GM23338 (cell line): ENCODE measurements around the gene MUC6. TPM values are rescaled to one million over a fixed set of nuclear protein-coding genes. Genes with fewer than 3 reads are reported as not detected.

Experiments used
- ATAC-seq: fragments of 200-7000 bp; cut with Tn5 transposase; 3 replicates; pipeline ENCODE4 v1.9.1; 2020
- DNase-seq: peaks from one replicate; pipeline ENCODE4 v3.0.0-alpha.2; 2015; ENCODE audit warnings: low spot score
- H2AFZ ChIP-seq: fragments of 200-600 bp; sonication (generic); 2 replicates; pipeline ENCODE4 v1.8.0; 2016; ENCODE audit warnings: antibody characterized with exemption, mild to moderate bottlenecking, moderate library complexity
- H3F3A ChIP-seq: fragments of 200-600 bp; sonication (generic); replicated peaks from 2 replicates; pipeline ENCODE4 v1.8.0; 2017; ENCODE audit warnings: antibody characterized with exemption, mixed run types, low read depth
- H3K27ac ChIP-seq: fragments of 200-600 bp; sonication (generic); 2 replicates; pipeline ENCODE4 v1.6.1; 2016; ENCODE audit warnings: low read depth
- H3K27me3 ChIP-seq: fragments of 200-600 bp; sonication (generic); 2 replicates; pipeline ENCODE4 v1.8.0; 2016; ENCODE audit warnings: mild to moderate bottlenecking, mixed run types, moderate library complexity; ENCODE audit not compliant: insufficient read depth
- H3K36me3 ChIP-seq: fragments of 200-600 bp; sonication (generic); 2 replicates; pipeline ENCODE4 v1.8.0; 2016; ENCODE audit warnings: mild to moderate bottlenecking; ENCODE audit not compliant: insufficient read depth
- H3K4me1 ChIP-seq: fragments of 200-600 bp; sonication (generic); 2 replicates; pipeline ENCODE4 v1.8.0; 2016; ENCODE audit warnings: mild to moderate bottlenecking, moderate library complexity; ENCODE audit not compliant: insufficient read depth
- H3K4me2 ChIP-seq: fragments of 200-600 bp; sonication (generic); 2 replicates; pipeline ENCODE4 v1.7.1; 2017; ENCODE audit warnings: mixed run types
- H3K4me3 ChIP-seq: fragments of 200-600 bp; sonication (generic); 2 replicates; pipeline ENCODE4 v1.6.1; 2016; ENCODE audit warnings: mixed run types
- H3K79me2 ChIP-seq: fragments of 200-600 bp; sonication (generic); replicated peaks from 2 replicates; pipeline ENCODE4 v1.8.0; 2017; ENCODE audit warnings: mild to moderate bottlenecking; ENCODE audit not compliant: insufficient read depth
- H3K9me2 ChIP-seq: fragments of 200-600 bp; sonication (generic); 2 replicates; pipeline ENCODE4 v1.8.0; 2017; ENCODE audit not compliant: insufficient read depth
- H4K20me1 ChIP-seq: fragments of 200-600 bp; sonication (generic); replicated peaks from 2 replicates; pipeline ENCODE4 v1.8.0; 2017; ENCODE audit warnings: mild to moderate bottlenecking; ENCODE audit not compliant: insufficient read depth
- H3K27ac Mint-ChIP-seq: 2 replicates; pipeline ENCODE4 v1.8.0; 2020; ENCODE audit warnings: inconsistent platforms, mild to moderate bottlenecking, moderate library complexity, mixed read lengths
- H3K27me3 Mint-ChIP-seq: 3 replicates; pipeline ENCODE4 v1.8.0; 2022; ENCODE audit warnings: low read depth, mild to moderate bottlenecking, moderate library complexity, mixed read lengths, inconsistent platforms; ENCODE audit not compliant: insufficient read depth, poor library complexity
- H3K36me3 Mint-ChIP-seq: 3 replicates; pipeline ENCODE4 v1.8.0; 2021; ENCODE audit warnings: low read depth, mild to moderate bottlenecking, inconsistent platforms, moderate library complexity, mixed read lengths
- H3K4me1 Mint-ChIP-seq: 3 replicates; pipeline ENCODE4 v1.8.0; 2020; ENCODE audit warnings: mild to moderate bottlenecking, inconsistent platforms, mixed read lengths
- H3K4me3 Mint-ChIP-seq: 3 replicates; pipeline ENCODE4 v1.8.0; 2021; ENCODE audit warnings: moderate library complexity, mild to moderate bottlenecking, inconsistent platforms, mixed read lengths
- H3K9me3 Mint-ChIP-seq: 3 replicates; pipeline ENCODE4 v1.8.0; 2020; ENCODE audit warnings: moderate library complexity, mild to moderate bottlenecking, inconsistent platforms, mixed read lengths
- CREB1 ChIP-seq: fragments of 250-450 bp; sonication (Bioruptor Pico); IDR thresholded peaks from 2 replicates; pipeline ENCODE4 v1.5.0; 2020; ENCODE audit warnings: low read depth, mild to moderate bottlenecking, moderate library complexity
- CTCF ChIP-seq, 2 experiments: fragments of 200-600 bp in 1 of 2; sonication (generic) in 1 of 2; conservative IDR thresholded peaks; 2 replicates each; pipeline versions ENCODE4 v1.5.1 to v1.6.1; 2016 to 2017; ENCODE audit warnings: antibody characterized with exemption in 2 of 2, low read depth in 2 of 2, mild to moderate bottlenecking in 2 of 2, moderate library complexity in 1 of 2
- ETS1 ChIP-seq: IDR thresholded peaks from 2 replicates; pipeline ENCODE4 v1.6.1; 2016; ENCODE audit warnings: antibody characterized with exemption
- EZH2 ChIP-seq: fragments of 200-600 bp; sonication (generic); IDR thresholded peaks from one replicate; pipeline ENCODE4 v1.8.0; 2017; ENCODE audit warnings: antibody characterized with exemption, mild to moderate bottlenecking, low read depth; ENCODE audit not compliant: unreplicated experiment
- EZH2phosphoT487 ChIP-seq: fragments of 200-600 bp; sonication (generic); IDR thresholded peaks from one replicate; pipeline ENCODE4 v1.8.1; 2018; ENCODE audit warnings: antibody characterized with exemption; ENCODE audit not compliant: unreplicated experiment
- JUNB ChIP-seq: IDR thresholded peaks from one replicate; pipeline ENCODE4 v1.6.1; 2016; ENCODE audit warnings: antibody characterized with exemption; ENCODE audit not compliant: unreplicated experiment
- POLR2AphosphoS5 ChIP-seq: IDR thresholded peaks from 2 replicates; pipeline ENCODE4 v1.6.1; 2016; ENCODE audit warnings: antibody characterized with exemption, low read depth
- STAT1 ChIP-seq: IDR thresholded peaks from one replicate; pipeline ENCODE4 v1.6.1; 2016; ENCODE audit warnings: antibody characterized with exemption; ENCODE audit not compliant: unreplicated experiment
- ZNF114 ChIP-seq: fragments of 250-450 bp; sonication (Bioruptor Pico); IDR thresholded peaks from 2 replicates; pipeline ENCODE4 v1.5.0; 2020; ENCODE audit warnings: mild to moderate bottlenecking, moderate library complexity
- ZNF331 ChIP-seq: fragments of 250-450 bp; sonication (Bioruptor Pico); IDR thresholded peaks from 2 replicates; pipeline ENCODE4 v1.5.0; 2020; ENCODE audit warnings: low read depth, mild to moderate bottlenecking, moderate library complexity
- polyA plus RNA-seq: library from polyadenylated mRNA; unstranded; fragments of >200 nt; fragmentation: Nextera tagmentation; extraction: Ambion mirVana; gene quantifications from 2 replicates; pipeline ENCODE4 v1.2.1, GENCODE V29; 2016
- total RNA-seq: library from RNA; depleted of rRNA; stranded (reverse); fragments of >200 nt; shearing (Covaris generic); gene quantifications from 2 replicates; pipeline ENCODE4 v1.2.3, GENCODE V29; 2014
- TF ChIP-seq, protein P1 (sequence below): IDR thresholded peaks from one replicate; pipeline ENCODE4 v1.6.1; 2018; ENCODE audit warnings: antibody characterized with exemption; ENCODE audit not compliant: unreplicated experiment

The MUC6 gene
- total and polyA plus RNA-seq, 2 experiments from 2014 or later: not detected

DNA sequence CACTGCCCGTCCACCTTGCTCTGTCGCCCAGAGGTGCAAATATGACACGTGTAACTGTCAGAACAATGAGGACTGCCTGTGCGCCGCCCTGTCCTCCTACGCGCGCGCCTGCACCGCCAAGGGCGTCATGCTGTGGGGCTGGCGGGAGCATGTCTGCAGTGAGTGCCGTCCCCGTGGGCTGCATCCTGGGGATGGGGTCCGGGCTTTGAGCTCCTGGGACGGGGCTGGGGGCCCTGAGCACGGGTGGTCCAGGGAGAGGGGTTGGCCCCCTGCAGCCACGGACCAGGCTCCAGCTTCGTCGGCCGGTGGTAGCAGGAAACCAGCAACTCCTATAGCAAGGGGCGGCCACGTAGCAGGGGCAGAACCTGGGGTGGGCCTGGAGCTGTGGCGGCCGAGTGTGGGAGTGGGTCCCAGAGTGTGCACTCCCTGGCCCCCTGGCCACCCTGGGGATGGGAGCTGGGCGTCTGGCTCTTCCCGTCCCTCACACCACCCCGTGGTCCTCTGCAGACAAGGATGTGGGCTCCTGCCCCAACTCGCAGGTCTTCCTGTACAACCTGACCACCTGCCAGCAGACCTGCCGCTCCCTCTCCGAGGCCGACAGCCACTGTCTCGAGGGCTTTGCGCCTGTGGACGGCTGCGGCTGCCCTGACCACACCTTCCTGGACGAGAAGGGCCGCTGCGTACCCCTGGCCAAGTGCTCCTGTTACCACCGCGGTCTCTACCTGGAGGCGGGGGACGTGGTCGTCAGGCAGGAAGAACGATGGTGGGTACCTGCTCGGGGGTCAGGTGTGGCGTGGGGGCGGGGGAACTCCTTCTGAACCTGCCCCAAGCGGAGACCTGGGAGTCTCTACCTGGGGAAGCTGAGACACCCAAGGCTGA, 48.3 kb upstream of the MUC6 start:
- Mint-ChIP-seq H3K4me1 (no peaks in the 10 kb centered on the region), H3K9me3 (no peaks in the 10 kb centered on the region; the same call in 2 of the 3 replicates), H3K4me3 (no peak overlapping the region), H3K36me3 (no peaks in the 10 kb centered on the region), H3K27ac (no peak overlapping the region), H3K27me3 (peaks cover 4% of the 10 kb centered on the region)
- Histone ChIP-seq H3K9me2 (no peaks in the 10 kb centered on the region), H3K79me2 (no peaks in the 10 kb centered on the region), H3K4me3 (no peak overlapping the region), H3K36me3 (no peaks in the 10 kb centered on the region), H3F3A (no peaks in the 10 kb centered on the region), H3K27ac (no peak overlapping the region), H3K27me3 (no peaks in the 10 kb centered on the region), H4K20me1 (no peaks in the 10 kb centered on the region), H3K4me1 (no peaks in the 10 kb centered on the region), H2AFZ (no peak overlapping the region), H3K4me2 (no peak overlapping the region)
- DNase-seq (no peak), ATAC-seq (no peak)
- TF ChIP-seq CREB1 (CRISPR knock-in tag) (no peak), EZH2phosphoT487 (no peak)

DNA sequence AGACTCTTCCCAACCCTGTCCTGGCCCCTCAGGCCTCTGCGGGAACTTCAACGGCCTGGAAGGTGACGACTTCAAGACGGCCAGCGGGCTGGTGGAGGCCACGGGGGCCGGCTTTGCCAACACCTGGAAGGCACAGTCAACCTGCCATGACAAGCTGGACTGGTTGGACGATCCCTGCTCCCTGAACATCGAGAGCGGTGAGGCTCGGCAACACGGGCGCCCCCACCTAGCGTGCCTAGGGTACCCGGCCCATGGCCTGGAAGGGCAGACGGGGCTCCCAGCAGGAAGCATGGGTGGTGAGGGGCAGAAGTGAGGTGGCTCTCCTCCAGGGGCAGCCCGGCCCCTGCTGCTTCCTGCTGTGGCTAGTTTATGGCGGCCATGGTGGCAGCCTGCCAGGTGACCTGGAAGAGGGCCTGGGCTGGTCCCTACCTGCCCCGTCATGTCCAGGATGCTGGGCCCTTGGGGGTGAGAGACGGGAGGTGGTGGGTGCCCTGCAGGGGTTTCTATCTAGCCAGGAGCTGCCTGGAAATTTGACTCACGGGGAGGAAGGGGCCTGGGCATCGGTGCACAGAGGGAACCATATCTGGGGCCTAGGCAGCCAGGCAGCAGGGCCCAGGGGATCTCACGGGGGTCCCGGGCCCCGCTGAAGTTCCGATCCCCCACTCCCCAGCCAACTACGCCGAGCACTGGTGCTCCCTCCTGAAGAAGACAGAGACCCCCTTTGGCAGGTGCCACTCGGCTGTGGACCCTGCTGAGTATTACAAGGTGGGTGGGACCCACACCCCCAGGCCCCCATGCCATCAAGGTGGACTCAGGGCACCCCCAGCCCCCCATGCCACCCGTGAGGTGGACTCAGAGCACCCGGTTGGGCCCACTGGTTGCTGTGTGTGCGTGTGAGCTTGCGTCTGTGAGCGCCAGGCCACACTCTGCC, 47.4 kb upstream of the MUC6 start:
- Mint-ChIP-seq H3K36me3 (no peaks in the 10 kb centered on the region), H3K4me1 (no peaks in the 10 kb centered on the region), H3K27ac (no peak overlapping the region), H3K9me3 (no peaks in the 10 kb centered on the region; the same call in 2 of the 3 replicates), H3K4me3 (no peak overlapping the region), H3K27me3 (peaks cover 4% of the 10 kb centered on the region)
- DNase-seq (no peak), ATAC-seq (no peak)
- H4K20me1 ChIP-seq: no peaks in the 10 kb centered on the region
- no peaks in the 10 kb centered on the region for H3K79me2 ChIP-seq
- no peaks in the 10 kb centered on the region for H3K36me3 ChIP-seq
- H2AFZ ChIP-seq: no peak overlapping the region
- no peaks in the 10 kb centered on the region for H3K9me2 ChIP-seq
- H3K27ac ChIP-seq: no peak overlapping the region
- no peak overlapping the region for H3K4me3 ChIP-seq
- H3F3A ChIP-seq: no peaks in the 10 kb centered on the region
- H3K4me2 ChIP-seq: no peak overlapping the region
- H3K27me3 ChIP-seq: no peaks in the 10 kb centered on the region
- H3K4me1 ChIP-seq: no peaks in the 10 kb centered on the region
- TF ChIP-seq EZH2phosphoT487: no peak
- TF ChIP-seq ETS1: no peak
- no peak for TF ChIP-seq CTCF (conservative IDR thresholded peaks at IDR 0.05; ENCODE audit: low read depth in 2 of 2)
- TF ChIP-seq, protein P1, sequence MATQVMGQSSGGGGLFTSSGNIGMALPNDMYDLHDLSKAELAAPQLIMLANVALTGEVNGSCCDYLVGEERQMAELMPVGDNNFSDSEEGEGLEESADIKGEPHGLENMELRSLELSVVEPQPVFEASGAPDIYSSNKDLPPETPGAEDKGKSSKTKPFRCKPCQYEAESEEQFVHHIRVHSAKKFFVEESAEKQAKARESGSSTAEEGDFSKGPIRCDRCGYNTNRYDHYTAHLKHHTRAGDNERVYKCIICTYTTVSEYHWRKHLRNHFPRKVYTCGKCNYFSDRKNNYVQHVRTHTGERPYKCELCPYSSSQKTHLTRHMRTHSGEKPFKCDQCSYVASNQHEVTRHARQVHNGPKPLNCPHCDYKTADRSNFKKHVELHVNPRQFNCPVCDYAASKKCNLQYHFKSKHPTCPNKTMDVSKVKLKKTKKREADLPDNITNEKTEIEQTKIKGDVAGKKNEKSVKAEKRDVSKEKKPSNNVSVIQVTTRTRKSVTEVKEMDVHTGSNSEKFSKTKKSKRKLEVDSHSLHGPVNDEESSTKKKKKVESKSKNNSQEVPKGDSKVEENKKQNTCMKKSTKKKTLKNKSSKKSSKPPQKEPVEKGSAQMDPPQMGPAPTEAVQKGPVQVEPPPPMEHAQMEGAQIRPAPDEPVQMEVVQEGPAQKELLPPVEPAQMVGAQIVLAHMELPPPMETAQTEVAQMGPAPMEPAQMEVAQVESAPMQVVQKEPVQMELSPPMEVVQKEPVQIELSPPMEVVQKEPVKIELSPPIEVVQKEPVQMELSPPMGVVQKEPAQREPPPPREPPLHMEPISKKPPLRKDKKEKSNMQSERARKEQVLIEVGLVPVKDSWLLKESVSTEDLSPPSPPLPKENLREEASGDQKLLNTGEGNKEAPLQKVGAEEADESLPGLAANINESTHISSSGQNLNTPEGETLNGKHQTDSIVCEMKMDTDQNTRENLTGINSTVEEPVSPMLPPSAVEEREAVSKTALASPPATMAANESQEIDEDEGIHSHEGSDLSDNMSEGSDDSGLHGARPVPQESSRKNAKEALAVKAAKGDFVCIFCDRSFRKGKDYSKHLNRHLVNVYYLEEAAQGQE: no peak
- TF ChIP-seq STAT1: no peak
- no peak for TF ChIP-seq CREB1 (CRISPR knock-in tag)
- TF ChIP-seq ZNF331 (CRISPR knock-in tag): no peak
- TF ChIP-seq ZNF114 (CRISPR knock-in tag): no peak
- no peak for TF ChIP-seq EZH2
- TF ChIP-seq JUNB: no peak
- TF ChIP-seq POLR2AphosphoS5: no peak
